NB4 (cell line): ENCODE measurements around the gene SLC7A7.
"Not testable (repeated sequence)": the region's sequence is repeated elsewhere in the genome, so short reads cannot be mapped to it uniquely, and the experiment has no call there.

Experiments used
- DNase-seq: peaks from one replicate; pipeline ENCODE4 v3.0.0; 2010; ENCODE audit warnings: low read depth
- H3K4me3 ChIP-seq: one replicate; pipeline ENCODE4 v1.5.1; 2011; ENCODE audit warnings: mild to moderate bottlenecking, low read depth, low read length, moderate library complexity
- MAX ChIP-seq: IDR thresholded peaks from 2 replicates; pipeline ENCODE4 v1.6.1; 2011; ENCODE audit warnings: low read depth, low read length
- MYC ChIP-seq: IDR thresholded peaks from 2 replicates; pipeline ENCODE4 v1.6.1; 2011; ENCODE audit warnings: low read depth, low read length
- POLR2A ChIP-seq: IDR thresholded peaks from 2 replicates; pipeline ENCODE4 v1.6.1; 2011; ENCODE audit warnings: mild to moderate bottlenecking; ENCODE audit not compliant: insufficient read length; ENCODE audit errors: extremely low read depth
- TF ChIP-seq, protein P1 (sequence below): IDR thresholded peaks from one replicate; pipeline ENCODE4 v1.5.1; 2012; ENCODE audit warnings: low read depth, low read length

SLC7A7 gene

DNA sequence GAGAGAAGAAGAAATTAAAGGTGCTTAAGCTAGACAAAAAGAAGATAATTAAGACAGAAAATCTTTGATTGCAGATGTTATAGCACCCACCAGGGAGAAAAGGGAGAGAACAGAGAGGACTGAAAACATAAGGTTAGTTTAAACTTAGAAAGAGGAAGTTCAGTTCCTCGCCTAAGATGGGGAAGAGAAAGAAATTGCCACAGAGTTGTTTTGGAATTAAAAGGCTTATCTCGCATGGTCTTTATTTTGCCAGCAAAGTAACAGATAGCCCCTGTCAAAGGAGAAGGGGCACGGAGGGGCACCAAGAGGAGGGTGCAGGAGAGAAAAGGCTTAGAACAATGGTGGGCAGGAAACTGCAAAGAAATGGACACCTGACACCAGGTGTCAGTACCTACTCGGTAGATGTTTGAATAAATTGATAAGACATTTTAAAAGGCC lies 66.6 kb downstream of the SLC7A7 start:
- DNase-seq: peak; percentile 66
- H3K4me3 ChIP-seq: no peak overlapping the region
- TF ChIP-seq, protein P1, sequence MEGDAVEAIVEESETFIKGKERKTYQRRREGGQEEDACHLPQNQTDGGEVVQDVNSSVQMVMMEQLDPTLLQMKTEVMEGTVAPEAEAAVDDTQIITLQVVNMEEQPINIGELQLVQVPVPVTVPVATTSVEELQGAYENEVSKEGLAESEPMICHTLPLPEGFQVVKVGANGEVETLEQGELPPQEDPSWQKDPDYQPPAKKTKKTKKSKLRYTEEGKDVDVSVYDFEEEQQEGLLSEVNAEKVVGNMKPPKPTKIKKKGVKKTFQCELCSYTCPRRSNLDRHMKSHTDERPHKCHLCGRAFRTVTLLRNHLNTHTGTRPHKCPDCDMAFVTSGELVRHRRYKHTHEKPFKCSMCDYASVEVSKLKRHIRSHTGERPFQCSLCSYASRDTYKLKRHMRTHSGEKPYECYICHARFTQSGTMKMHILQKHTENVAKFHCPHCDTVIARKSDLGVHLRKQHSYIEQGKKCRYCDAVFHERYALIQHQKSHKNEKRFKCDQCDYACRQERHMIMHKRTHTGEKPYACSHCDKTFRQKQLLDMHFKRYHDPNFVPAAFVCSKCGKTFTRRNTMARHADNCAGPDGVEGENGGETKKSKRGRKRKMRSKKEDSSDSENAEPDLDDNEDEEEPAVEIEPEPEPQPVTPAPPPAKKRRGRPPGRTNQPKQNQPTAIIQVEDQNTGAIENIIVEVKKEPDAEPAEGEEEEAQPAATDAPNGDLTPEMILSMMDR: no peak
- TF ChIP-seq MAX (no peak), POLR2A (no peak), MYC (no peak)

- DNase-seq: no peak
- TF ChIP-seq, protein P1: no peak
- TF ChIP-seq POLR2A: no peak
- no peak for TF ChIP-seq MYC
- TF ChIP-seq MAX: no peak
- H3K4me3 ChIP-seq: no peak overlapping the region
Observed at GRCh38 chr14:22748206-22748605, 67.0 kb downstream of the SLC7A7 start.

DNA sequence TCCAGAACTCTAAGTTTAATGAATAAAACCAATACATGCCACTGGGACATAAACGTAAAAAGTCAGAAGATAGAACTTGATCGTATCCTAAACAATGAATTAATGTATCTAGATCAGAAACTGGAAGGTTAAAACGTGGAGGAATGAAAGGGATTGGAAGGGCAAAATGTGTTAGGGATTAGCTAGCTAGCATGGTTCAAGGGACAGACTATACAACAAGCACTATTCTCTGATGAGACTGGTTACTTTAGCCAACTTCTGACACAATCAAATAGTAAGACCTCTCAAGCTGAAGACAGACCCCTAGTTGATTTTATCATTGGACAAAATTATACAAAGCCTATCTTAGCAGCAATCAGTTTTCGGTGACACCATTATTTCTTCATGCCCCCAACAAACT lies 67.5 kb downstream of the SLC7A7 start:
- no peak for DNase-seq
- H3K4me3 ChIP-seq: no peak overlapping the region
- no peak for TF ChIP-seq POLR2A
- TF ChIP-seq MAX: no peak
- TF ChIP-seq, protein P1: no peak
- no peak for TF ChIP-seq MYC

DNA sequence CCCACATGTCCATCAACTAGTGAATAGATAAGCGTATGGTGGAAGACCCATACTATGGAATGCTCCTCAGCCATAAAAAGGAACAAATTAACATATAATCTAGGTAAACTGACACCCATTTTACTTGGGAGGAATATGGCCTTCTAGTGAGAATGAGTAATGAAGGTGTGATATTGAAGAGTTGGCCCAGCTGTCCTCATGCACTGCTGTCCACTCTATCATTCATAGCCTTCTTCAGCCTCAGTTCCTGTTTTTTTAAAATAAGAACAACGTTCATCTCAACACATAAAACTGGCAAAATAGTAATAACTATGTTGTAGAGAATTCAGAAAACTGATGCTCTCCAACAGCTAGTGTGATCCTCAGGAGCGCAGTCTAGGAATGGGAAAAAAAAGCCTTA lies 75.2 kb downstream of the SLC7A7 start:
- TF ChIP-seq MAX (no peak), MYC (no peak), POLR2A (no peak)
- TF ChIP-seq, protein P1: no peak
- no peak for DNase-seq
- H3K4me3 ChIP-seq: no peak overlapping the region

DNA sequence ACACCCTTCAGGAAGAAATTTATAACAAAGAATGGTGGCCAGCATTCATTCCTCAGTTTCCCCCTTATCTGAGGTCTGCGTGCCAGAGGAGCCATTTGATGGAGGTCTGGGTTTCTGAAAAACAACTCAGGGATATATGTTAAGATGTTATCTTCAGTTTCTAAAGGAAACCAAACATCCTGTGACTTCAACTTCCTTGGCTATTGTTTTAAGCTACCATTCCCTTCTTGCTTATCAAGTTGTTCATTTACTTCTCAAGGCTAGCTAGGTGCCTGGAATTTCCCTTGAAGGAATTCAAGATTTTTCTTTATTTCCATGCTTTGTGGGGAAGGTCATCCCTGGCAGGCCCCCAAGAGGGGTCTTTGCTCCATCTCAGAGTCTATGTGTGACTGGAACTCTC lies 75.8 kb downstream of the SLC7A7 start:
- H3K4me3 ChIP-seq: no peak overlapping the region
- DNase-seq: no peak
- TF ChIP-seq MAX: no peak
- TF ChIP-seq, protein P1: no peak
- TF ChIP-seq MYC: no peak
- no peak for TF ChIP-seq POLR2A

- H3K4me3 ChIP-seq: no peak overlapping the region
- DNase-seq: no peak
- TF ChIP-seq MAX (no peak), POLR2A (no peak), MYC (no peak)
- TF ChIP-seq, protein P1: no peak
Observed at GRCh38 chr14:22737052-22737451, 78.2 kb downstream of the SLC7A7 start.

DNA sequence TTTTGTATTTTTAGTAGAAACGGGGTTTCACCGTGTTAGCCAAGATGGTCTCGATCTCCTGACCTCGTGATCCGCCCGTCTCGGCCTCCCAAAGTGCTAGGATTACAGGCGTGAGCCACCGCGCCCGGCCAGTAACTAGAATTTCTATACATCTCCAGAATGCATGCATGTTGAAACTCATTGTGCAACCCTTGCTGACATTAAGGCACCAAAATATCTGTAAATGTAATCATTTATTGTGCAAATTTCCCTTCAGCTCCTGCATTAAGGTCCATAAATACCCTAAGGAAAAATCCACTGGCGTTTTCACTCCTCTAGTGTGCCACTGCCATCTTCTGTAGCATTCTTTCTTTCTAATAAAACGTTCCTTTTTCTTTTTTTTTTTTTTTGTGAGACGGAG lies 78.9 kb downstream of the SLC7A7 start:
- DNase-seq, H3K4me3 ChIP-seq: not testable (repeated sequence)
